HG03064 (cell line): Measurements from ENCODE around the gene VSX1.

Experiments
- ATAC-seq: cut with Tn5 transposase; IDR thresholded peaks from one replicate; pipeline ENCODE4 v1.9.1; 2021; ENCODE audit warnings: low read depth; ENCODE audit not compliant: unreplicated experiment

VSX1 gene

GRCh38 chr20:25042531-25043498 lies 39.1 kb downstream of the VSX1 start:
- ATAC-seq = peak; percentile 81

GRCh38 chr20:25041813-25042530 lies 40.0 kb downstream of the VSX1 start:
- no peak for ATAC-seq

- no peak for ATAC-seq
Measured at GRCh38 chr20:25040438-25040831, 41.5 kb downstream of the VSX1 start.

- no peak for ATAC-seq
Measured at GRCh38 chr20:25039697-25040437, 42.1 kb downstream of the VSX1 start.

GRCh38 chr20:25038591-25039015 lies 43.3 kb downstream of the VSX1 start:
- no peak for ATAC-seq

- ATAC-seq = no peak
Measured at GRCh38 chr20:25038103-25038410, 43.9 kb downstream of the VSX1 start.

GRCh38 chr20:25037288-25038102 lies 44.4 kb downstream of the VSX1 start:
- no peak for ATAC-seq

- no peak for ATAC-seq
Measured at GRCh38 chr20:25036331-25036936, 45.5 kb downstream of the VSX1 start.

- no peak for ATAC-seq
Measured at GRCh38 chr20:25035921-25036320, 46.0 kb downstream of the VSX1 start.

- no peak for ATAC-seq
Measured at GRCh38 chr20:25033924-25034300, 48.0 kb downstream of the VSX1 start.

GRCh38 chr20:25033265-25033923 lies 48.5 kb downstream of the VSX1 start:
- no peak for ATAC-seq

GRCh38 chr20:25032478-25033264 lies 49.3 kb downstream of the VSX1 start:
- ATAC-seq = no peak

GRCh38 chr20:25032065-25032477 lies 49.9 kb downstream of the VSX1 start:
- no peak for ATAC-seq

- no peak for ATAC-seq
Measured at GRCh38 chr20:25031241-25031640, 50.7 kb downstream of the VSX1 start.

- ATAC-seq = no peak
Measured at GRCh38 chr20:25030649-25031207, 51.2 kb downstream of the VSX1 start.

GRCh38 chr20:25030007-25030648 lies 51.8 kb downstream of the VSX1 start:
- ATAC-seq = no peak

- no peak for ATAC-seq
Measured at GRCh38 chr20:25025986-25026605, 55.8 kb downstream of the VSX1 start.
